HL-60 (cell line): Measurements from ENCODE around the gene CRB1.

Experiments
- GABPA ChIP-seq: IDR thresholded peaks from 2 replicates; pipeline ENCODE4 v1.6.1; 2012; ENCODE audit warnings: low read depth
- POLR2AphosphoS5 ChIP-seq: IDR thresholded peaks from 2 replicates; pipeline ENCODE4 v1.6.1; 2012; ENCODE audit warnings: low read depth
- TF ChIP-seq, protein P1 (sequence below): IDR thresholded peaks from one replicate; pipeline ENCODE4 v1.5.1; 2011; ENCODE audit warnings: low read length, control low read depth, inconsistent platforms; ENCODE audit not compliant: insufficient read depth

DNA sequence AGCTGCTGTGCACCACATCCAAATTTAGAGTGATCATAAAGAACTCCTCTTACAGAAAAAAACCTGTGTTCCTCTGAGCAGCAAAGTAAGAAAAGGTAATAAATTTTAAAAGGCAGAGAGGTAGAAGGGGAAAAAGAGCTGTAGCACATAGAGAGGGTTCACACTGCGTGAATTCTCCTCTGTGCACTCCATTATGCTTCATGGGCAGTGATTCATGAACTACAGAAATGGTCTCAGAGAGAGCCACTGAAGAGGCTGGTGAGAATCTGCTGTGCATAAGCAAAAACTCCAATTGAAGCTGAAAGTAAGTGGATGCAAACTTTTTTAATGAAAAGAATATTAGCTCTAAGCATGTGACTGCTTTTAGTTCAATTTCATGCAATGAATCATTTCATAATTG, 65.0 kb downstream of the CRB1 start:
- no peak for TF ChIP-seq GABPA
- TF ChIP-seq, protein P1, sequence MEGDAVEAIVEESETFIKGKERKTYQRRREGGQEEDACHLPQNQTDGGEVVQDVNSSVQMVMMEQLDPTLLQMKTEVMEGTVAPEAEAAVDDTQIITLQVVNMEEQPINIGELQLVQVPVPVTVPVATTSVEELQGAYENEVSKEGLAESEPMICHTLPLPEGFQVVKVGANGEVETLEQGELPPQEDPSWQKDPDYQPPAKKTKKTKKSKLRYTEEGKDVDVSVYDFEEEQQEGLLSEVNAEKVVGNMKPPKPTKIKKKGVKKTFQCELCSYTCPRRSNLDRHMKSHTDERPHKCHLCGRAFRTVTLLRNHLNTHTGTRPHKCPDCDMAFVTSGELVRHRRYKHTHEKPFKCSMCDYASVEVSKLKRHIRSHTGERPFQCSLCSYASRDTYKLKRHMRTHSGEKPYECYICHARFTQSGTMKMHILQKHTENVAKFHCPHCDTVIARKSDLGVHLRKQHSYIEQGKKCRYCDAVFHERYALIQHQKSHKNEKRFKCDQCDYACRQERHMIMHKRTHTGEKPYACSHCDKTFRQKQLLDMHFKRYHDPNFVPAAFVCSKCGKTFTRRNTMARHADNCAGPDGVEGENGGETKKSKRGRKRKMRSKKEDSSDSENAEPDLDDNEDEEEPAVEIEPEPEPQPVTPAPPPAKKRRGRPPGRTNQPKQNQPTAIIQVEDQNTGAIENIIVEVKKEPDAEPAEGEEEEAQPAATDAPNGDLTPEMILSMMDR = no peak
- TF ChIP-seq POLR2AphosphoS5 = no peak
